H9 (cell line): ENCODE data around the gene FAU. TPM values are rescaled to one million over a fixed set of nuclear protein-coding genes. Genes with fewer than 3 reads are reported as not detected.

Experiments
- DNase-seq: peaks from one replicate; pipeline ENCODE4 v3.0.0-alpha.2; 2017
- H2AFZ ChIP-seq: one replicate; pipeline ENCODE4 v1.6.1; 2013; ENCODE audit warnings: mild to moderate bottlenecking, low read length, control low read depth, moderate library complexity
- H2AK5ac ChIP-seq: 2 replicates; pipeline ENCODE4 v1.6.1; 2013; ENCODE audit warnings: low read length, control low read depth, mixed read lengths; ENCODE audit not compliant: insufficient read length
- H2BK120ac ChIP-seq: one replicate; pipeline ENCODE4 v1.6.1; 2013; ENCODE audit warnings: low read depth, mild to moderate bottlenecking, low read length, control low read depth, inconsistent platforms; ENCODE audit not compliant: poor library complexity, severe bottlenecking
- H2BK12ac ChIP-seq: 2 replicates; pipeline ENCODE4 v1.6.1; 2013; ENCODE audit warnings: low read length, control low read depth, mixed read lengths, low read depth; ENCODE audit not compliant: insufficient read length
- H2BK15ac ChIP-seq: 2 replicates; pipeline ENCODE4 v1.6.1; 2013; ENCODE audit warnings: low read depth, low read length, control low read depth
- H2BK20ac ChIP-seq: one replicate; pipeline ENCODE4 v1.6.1; 2013; ENCODE audit warnings: low read depth, mild to moderate bottlenecking, low read length, control low read depth, inconsistent platforms; ENCODE audit not compliant: poor library complexity, severe bottlenecking
- H2BK5ac ChIP-seq: 2 replicates; pipeline ENCODE4 v1.6.1; 2013; ENCODE audit warnings: low read length, control low read depth, mixed read lengths; ENCODE audit not compliant: insufficient read length
- H3K14ac ChIP-seq: 2 replicates; pipeline ENCODE4 v1.6.1; 2013; ENCODE audit warnings: low read length, control low read depth; ENCODE audit not compliant: insufficient read depth
- H3K18ac ChIP-seq: 2 replicates; pipeline ENCODE4 v1.6.1; 2013; ENCODE audit warnings: low read depth, mild to moderate bottlenecking, mixed read lengths, low read length, control low read depth; ENCODE audit not compliant: insufficient read length
- H3K23ac ChIP-seq: 2 replicates; pipeline ENCODE4 v1.6.1; 2013; ENCODE audit warnings: low read length, control low read depth, mixed read lengths, low read depth; ENCODE audit not compliant: insufficient read length
- H3K23me2 ChIP-seq: 2 replicates; pipeline ENCODE4 v1.6.1; 2013; ENCODE audit warnings: low read depth, mild to moderate bottlenecking, mixed read lengths, low read length, control low read depth; ENCODE audit not compliant: insufficient read length, poor library complexity, severe bottlenecking
- H3K27ac ChIP-seq: 2 replicates; pipeline ENCODE4 v1.5.1; 2013; ENCODE audit warnings: low read length, control low read depth, mixed read lengths, low read depth; ENCODE audit not compliant: insufficient read length
- H3K27me3 ChIP-seq: 2 replicates; pipeline ENCODE4 v1.6.1; 2013; ENCODE audit warnings: low read length, control low read depth, inconsistent platforms; ENCODE audit not compliant: insufficient read depth
- H3K4ac ChIP-seq: 2 replicates; pipeline ENCODE4 v1.6.1; 2013; ENCODE audit warnings: low read depth, mild to moderate bottlenecking, control low read depth, inconsistent platforms, low read length, moderate library complexity
- H3K4me1 ChIP-seq: 2 replicates; pipeline ENCODE4 v1.6.1; 2013; ENCODE audit warnings: low read length, control low read depth, inconsistent platforms; ENCODE audit not compliant: insufficient read depth
- H3K4me2 ChIP-seq: 2 replicates; pipeline ENCODE4 v1.6.1; 2013; ENCODE audit warnings: low read length, control low read depth, mixed read lengths; ENCODE audit not compliant: insufficient read length, insufficient read depth
- H3K56ac ChIP-seq: 2 replicates; pipeline ENCODE4 v1.6.1; 2013; ENCODE audit warnings: low read depth, mild to moderate bottlenecking, mixed read lengths, low read length, control low read depth; ENCODE audit not compliant: insufficient read length
- H3K79me1 ChIP-seq: 2 replicates; pipeline ENCODE4 v1.6.1; 2013; ENCODE audit warnings: low read depth, mild to moderate bottlenecking, moderate library complexity, low read length, control low read depth, inconsistent platforms; ENCODE audit not compliant: insufficient read depth, poor library complexity, severe bottlenecking
- H3K79me2 ChIP-seq: 2 replicates; pipeline ENCODE4 v1.6.1; 2013; ENCODE audit warnings: low read length, control low read depth, inconsistent platforms; ENCODE audit not compliant: insufficient read depth
- H3K9ac ChIP-seq: 2 replicates; pipeline ENCODE4 v1.6.1; 2013; ENCODE audit warnings: low read length, control low read depth, mixed read lengths; ENCODE audit not compliant: insufficient read length; ENCODE audit errors: extremely low read depth
- H3K9me3 ChIP-seq: one replicate; pipeline ENCODE4 v1.6.1; 2013; ENCODE audit warnings: low read depth, low read length, inconsistent platforms; ENCODE audit not compliant: control insufficient read depth
- H3T11ph ChIP-seq: one replicate; pipeline ENCODE4 v1.6.1; 2013; ENCODE audit warnings: mild to moderate bottlenecking, low read length, control low read depth, inconsistent platforms
- H4K20me1 ChIP-seq: one replicate; pipeline ENCODE4 v1.6.1; 2013; ENCODE audit not compliant: control insufficient read depth, insufficient read length, insufficient read depth
- H4K5ac ChIP-seq: 2 replicates; pipeline ENCODE4 v1.6.1; 2013; ENCODE audit warnings: low read depth, mild to moderate bottlenecking, mixed read lengths, low read length, control low read depth; ENCODE audit not compliant: insufficient read length
- H4K8ac ChIP-seq: replicated peaks from 2 replicates; pipeline ENCODE4 v1.6.1; 2013; ENCODE audit warnings: low read length, control low read depth, mixed read lengths, low read depth; ENCODE audit not compliant: insufficient read length
- H4K91ac ChIP-seq: 2 replicates; pipeline ENCODE4 v1.6.1; 2013; ENCODE audit warnings: low read depth, mild to moderate bottlenecking, moderate library complexity, mixed read lengths, low read length, control low read depth; ENCODE audit not compliant: insufficient read length
- H3K27ac Mint-ChIP-seq, 3 experiments: 2 replicates in 2 of 3; 3 replicates in 1 of 3; pipeline ENCODE4 v1.8.0; 2020 to 2021; ENCODE audit warnings: mixed read lengths in 3 of 3, mild to moderate bottlenecking in 1 of 3, moderate library complexity in 1 of 3
- H3K27me3 Mint-ChIP-seq: 2 replicates; pipeline ENCODE4 v1.8.0; 2021; ENCODE audit warnings: low read depth, mild to moderate bottlenecking, moderate library complexity, mixed read lengths
- H3K36me3 Mint-ChIP-seq, 3 experiments: 2 replicates in 2 of 3; 3 replicates in 1 of 3; pipeline ENCODE4 v1.8.0; 2020 to 2021; ENCODE audit warnings: low read depth in 3 of 3, mixed read lengths in 3 of 3; ENCODE audit not compliant: insufficient read depth in 1 of 3
- H3K4me1 Mint-ChIP-seq, 2 experiments: 2 replicates each; pipeline ENCODE4 v1.8.0; 2020; ENCODE audit warnings: mixed read lengths in 2 of 2
- H3K4me3 Mint-ChIP-seq, 2 experiments: 2 replicates in 1 of 2; 3 replicates in 1 of 2; pipeline ENCODE4 v1.8.0; 2020 to 2021; ENCODE audit warnings: mild to moderate bottlenecking in 2 of 2, mixed read lengths in 2 of 2, moderate library complexity in 1 of 2
- H3K9me3 Mint-ChIP-seq, 2 experiments: 2 replicates in 1 of 2; 3 replicates in 1 of 2; pipeline ENCODE4 v1.8.0; 2020; ENCODE audit warnings: mild to moderate bottlenecking in 2 of 2, mixed read lengths in 2 of 2, moderate library complexity in 1 of 2
- WGBS: extraction: QIAGEN DNeasy Blood & Tissue Kit; methylation state at CpG from one replicate; pipeline ENCODE4 v1.1.7; 2013; ENCODE audit warnings: missing lambda C conversion rate, low lambda C conversion rate, mixed read lengths; ENCODE audit not compliant: insufficient read length; ENCODE audit errors: extremely low coverage; 5-methylcytosine and 5-hydroxymethylcytosine counted together
- total RNA-seq: library from RNA; stranded (reverse); gene quantifications from 2 replicates; pipeline ENCODE4 v1.2.1, GENCODE V29; 2021
- TF ChIP-seq, protein P1 (sequence below): fragments of 200-600 bp; sonication (generic); conservative IDR thresholded peaks from 3 replicates; pipeline ENCODE4 v1.8.0; 2021; ENCODE audit warnings: antibody characterized with exemption, mild to moderate bottlenecking

FAU gene
- total RNA-seq, 1 experiment from 2014 or later, result 898 TPM

DNA sequence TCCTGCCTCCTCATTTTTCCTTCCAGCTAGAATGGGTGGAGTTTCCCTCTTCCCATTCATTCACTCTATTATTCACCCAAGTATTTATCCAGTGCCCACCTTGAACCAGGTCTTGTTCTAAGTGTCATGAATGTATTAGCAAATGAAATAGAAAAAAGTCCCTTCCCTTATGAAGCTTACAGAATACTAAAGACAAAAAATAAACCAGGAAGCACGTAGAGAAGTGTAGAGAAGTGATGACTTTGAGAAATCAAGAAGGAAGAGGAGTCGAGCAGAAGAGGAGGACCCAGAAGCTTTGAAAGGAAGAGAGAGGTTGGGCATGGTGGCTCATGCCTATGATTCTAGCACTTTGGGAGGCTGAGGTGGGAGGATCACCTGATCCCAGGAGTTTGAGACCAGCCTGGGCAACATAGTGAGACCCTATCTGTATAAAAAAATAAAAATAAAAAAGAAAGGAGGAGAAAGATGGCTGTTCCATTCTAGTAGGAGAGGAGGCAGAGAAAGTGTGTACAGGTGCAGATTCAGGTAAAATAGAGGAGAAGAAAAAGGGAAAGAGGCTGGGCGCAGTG lies 29.5 kb upstream of the FAU start:
- H4K91ac ChIP-seq, result no peak overlapping the region
- no peak for DNase-seq
- no peak overlapping the region for H2AK5ac ChIP-seq
- no peak overlapping the region for H2BK120ac ChIP-seq
- H3K27me3 ChIP-seq, result no peaks in the 10 kb centered on the region
- Mint-ChIP-seq H3K9me3 (peaks cover 5% of the 10 kb centered on the region in 2 experiments; a peak in 4 of 5 replicates), H3K36me3 (no peaks in the 10 kb centered on the region), H3K4me1 (peaks cover 5 to 6% of the 10 kb centered on the region in 2 experiments; a peak in 3 of 4 replicates), H3K27ac (no peak overlapping the region), H3K27me3 (peaks cover 12% of the 10 kb centered on the region), H3K4me3 (no peak overlapping the region)
- H3K79me1 ChIP-seq, result no peaks in the 10 kb centered on the region
- H2BK20ac ChIP-seq, result no peak overlapping the region
- H2BK5ac ChIP-seq, result no peak overlapping the region
- no peak overlapping the region for H3T11ph ChIP-seq
- no peak overlapping the region for H3K14ac ChIP-seq
- H3K79me2 ChIP-seq, result no peaks in the 10 kb centered on the region
- H3K18ac ChIP-seq, result no peak overlapping the region
- H3K4me2 ChIP-seq, result no peak overlapping the region
- no peak overlapping the region for H2BK12ac ChIP-seq
- no peak overlapping the region for H4K8ac ChIP-seq
- no peak overlapping the region for H3K56ac ChIP-seq
- H3K9me3 ChIP-seq, result no peaks in the 10 kb centered on the region
- no peak overlapping the region for H3K27ac ChIP-seq
- H3K23me2 ChIP-seq, result no peaks in the 10 kb centered on the region
- TF ChIP-seq, protein P1, sequence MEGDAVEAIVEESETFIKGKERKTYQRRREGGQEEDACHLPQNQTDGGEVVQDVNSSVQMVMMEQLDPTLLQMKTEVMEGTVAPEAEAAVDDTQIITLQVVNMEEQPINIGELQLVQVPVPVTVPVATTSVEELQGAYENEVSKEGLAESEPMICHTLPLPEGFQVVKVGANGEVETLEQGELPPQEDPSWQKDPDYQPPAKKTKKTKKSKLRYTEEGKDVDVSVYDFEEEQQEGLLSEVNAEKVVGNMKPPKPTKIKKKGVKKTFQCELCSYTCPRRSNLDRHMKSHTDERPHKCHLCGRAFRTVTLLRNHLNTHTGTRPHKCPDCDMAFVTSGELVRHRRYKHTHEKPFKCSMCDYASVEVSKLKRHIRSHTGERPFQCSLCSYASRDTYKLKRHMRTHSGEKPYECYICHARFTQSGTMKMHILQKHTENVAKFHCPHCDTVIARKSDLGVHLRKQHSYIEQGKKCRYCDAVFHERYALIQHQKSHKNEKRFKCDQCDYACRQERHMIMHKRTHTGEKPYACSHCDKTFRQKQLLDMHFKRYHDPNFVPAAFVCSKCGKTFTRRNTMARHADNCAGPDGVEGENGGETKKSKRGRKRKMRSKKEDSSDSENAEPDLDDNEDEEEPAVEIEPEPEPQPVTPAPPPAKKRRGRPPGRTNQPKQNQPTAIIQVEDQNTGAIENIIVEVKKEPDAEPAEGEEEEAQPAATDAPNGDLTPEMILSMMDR, result no peak
- no peaks in the 10 kb centered on the region for H3K4me1 ChIP-seq
- no peak overlapping the region for H3K9ac ChIP-seq
- H4K5ac ChIP-seq, result no peak overlapping the region
- H3K23ac ChIP-seq, result no peak overlapping the region
- H4K20me1 ChIP-seq, result no peaks in the 10 kb centered on the region
- H3K4ac ChIP-seq, result no peak overlapping the region
- no peak overlapping the region for H2BK15ac ChIP-seq
- no CpG with 5 or more reads among the region's 3 CpGs for WGBS
- no peak overlapping the region for H2AFZ ChIP-seq
